ENCODE data around the gene DSN1. TPM values are rescaled to one million over a fixed set of nuclear protein-coding genes. Genes with fewer than 3 reads are reported as not detected.

DSN1 gene
- polyA plus RNA-seq, 3 donors = 4.9 to 5.2 (median 5.1) TPM

GRCh38 chr20:36728986-36729385 is 44.6 kb downstream of the DSN1 start:
- H4K20me1 ChIP-seq (ENCODE audit: insufficient read depth, low read length) = no peaks in the 10 kb centered on the region
- H3K4me3 ChIP-seq (replicated peaks in 1 of 3; ENCODE audit: low read depth in 2 of 3, low read length in 3 of 3) = no peak overlapping the region
- Mint-ChIP-seq H3K27ac (no peak overlapping the region), H3K9me3 (peaks cover 0 to 1% (median 0%) of the 10 kb centered on the region in 7 donors), H3K4me1 (peaks cover 5% of the 10 kb centered on the region), H3K27me3 (ENCODE audit: low read depth in 3 of 3) (peaks cover 0 to 2% (median 0%) of the 10 kb centered on the region in 3 donors), H3K36me3 (peaks cover 3 to 5% of the 10 kb centered on the region in 2 donors), H3K4me3 (no peak overlapping the region)
- no peak overlapping the region for H3K27ac ChIP-seq (ENCODE audit: low read depth in 1 of 2, low read length in 2 of 2)
- no peaks in the 10 kb centered on the region for H3K9me3 ChIP-seq (replicated peaks in 1 of 2; ENCODE audit: control insufficient read depth in 1 of 2, insufficient read depth in 1 of 2, low read length in 2 of 2)
- WGBS (ENCODE audit: insufficient coverage) = 100% methylated on average over 1 of the region's 3 CpGs
- no peak overlapping the region for H3K4me2 ChIP-seq (replicated peaks; ENCODE audit: extremely low read depth, low read length, poor library complexity, severe bottlenecking)
- no peaks in the 10 kb centered on the region for H3K4me1 ChIP-seq (ENCODE audit: control insufficient read depth in 1 of 2, insufficient read depth in 2 of 2, low read length in 2 of 2)
- intact Hi-C loops (cut with micrococcal nuclease) = no loop called here
- no peaks in the 10 kb centered on the region for H3K36me3 ChIP-seq (replicated peaks in 1 of 2; ENCODE audit: control insufficient read depth in 1 of 2, insufficient read depth in 2 of 2, low read length in 2 of 2)
- no peak overlapping the region for H3K9ac ChIP-seq (ENCODE audit: insufficient read depth, low read length, poor library complexity, severe bottlenecking)
- no peak for DNase-seq
- TF ChIP-seq CTCF (IDR thresholded peaks at IDR 0.05) = no peak
- H3K27me3 ChIP-seq (ENCODE audit: control insufficient read depth in 2 of 2, insufficient read depth in 2 of 2, low read length in 2 of 2) = no peaks in the 10 kb centered on the region
- no peaks in the 10 kb centered on the region for H3K79me2 ChIP-seq (ENCODE audit: insufficient read depth, low read length)
- no peak overlapping the region for H2AFZ ChIP-seq (ENCODE audit: insufficient read depth, low read depth, low read length, poor library complexity, severe bottlenecking)

GRCh38 chr20:36726168-36726567 is 47.4 kb downstream of the DSN1 start:
- Mint-ChIP-seq H3K36me3 (peaks cover 2 to 6% of the 10 kb centered on the region in 2 donors), H3K4me3 (no peak overlapping the region), H3K27ac (no peak overlapping the region), H3K9me3 (no peaks in the 10 kb centered on the region), H3K4me1 (no peaks in the 10 kb centered on the region), H3K27me3 (ENCODE audit: low read depth in 3 of 3) (peaks cover 0 to 2% (median 0%) of the 10 kb centered on the region in 3 donors)
- Histone ChIP-seq H3K36me3 (replicated peaks in 1 of 2; ENCODE audit: control insufficient read depth in 1 of 2, insufficient read depth in 2 of 2, low read length in 2 of 2) (no peaks in the 10 kb centered on the region), H2AFZ (ENCODE audit: insufficient read depth, low read depth, low read length, poor library complexity, severe bottlenecking) (no peak overlapping the region), H3K27me3 (ENCODE audit: control insufficient read depth in 2 of 2, insufficient read depth in 2 of 2, low read length in 2 of 2) (no peaks in the 10 kb centered on the region), H3K4me1 (ENCODE audit: control insufficient read depth in 1 of 2, insufficient read depth in 2 of 2, low read length in 2 of 2) (no peaks in the 10 kb centered on the region), H3K9ac (ENCODE audit: insufficient read depth, low read length, poor library complexity, severe bottlenecking) (no peak overlapping the region), H3K79me2 (ENCODE audit: insufficient read depth, low read length) (no peaks in the 10 kb centered on the region), H3K4me3 (replicated peaks in 1 of 3; ENCODE audit: low read depth in 2 of 3, low read length in 3 of 3) (no peak overlapping the region), H4K20me1 (ENCODE audit: insufficient read depth, low read length) (no peaks in the 10 kb centered on the region), H3K27ac (ENCODE audit: low read depth in 1 of 2, low read length in 2 of 2) (no peak overlapping the region), H3K4me2 (replicated peaks; ENCODE audit: extremely low read depth, low read length, poor library complexity, severe bottlenecking) (no peak overlapping the region), H3K9me3 (replicated peaks in 1 of 2; ENCODE audit: control insufficient read depth in 1 of 2, insufficient read depth in 1 of 2, low read length in 2 of 2) (no peaks in the 10 kb centered on the region)
- WGBS (ENCODE audit: insufficient coverage) = 100% methylated on average over 1 of the region's 3 CpGs
- DNase-seq = no peak
- no peak for TF ChIP-seq CTCF (IDR thresholded peaks at IDR 0.05)
- intact Hi-C loops (cut with micrococcal nuclease) = no loop called here
